ENCODE results near the gene MRPS6.

DNA sequence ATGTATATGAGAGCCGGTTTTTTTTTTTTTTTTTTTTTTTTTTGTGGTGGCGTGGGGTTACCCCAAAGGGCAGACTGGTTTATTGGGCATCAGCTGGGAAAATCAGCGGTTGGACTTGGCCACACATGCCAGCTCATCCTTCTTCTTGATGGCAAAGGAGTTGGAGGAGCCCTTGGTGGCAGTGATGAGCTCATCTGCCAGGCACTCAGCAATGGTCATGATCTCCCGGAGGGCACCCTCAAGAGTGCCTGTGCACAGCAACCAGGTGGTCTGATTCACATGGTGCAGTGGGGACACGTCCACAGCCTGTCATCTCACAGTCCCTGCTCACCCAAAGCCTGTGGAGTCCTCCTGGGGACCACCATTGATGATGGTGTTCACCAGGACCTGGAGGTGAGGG lies 62.0 kb downstream of the MRPS6 start:
- TF ChIP-seq, protein P1, sequence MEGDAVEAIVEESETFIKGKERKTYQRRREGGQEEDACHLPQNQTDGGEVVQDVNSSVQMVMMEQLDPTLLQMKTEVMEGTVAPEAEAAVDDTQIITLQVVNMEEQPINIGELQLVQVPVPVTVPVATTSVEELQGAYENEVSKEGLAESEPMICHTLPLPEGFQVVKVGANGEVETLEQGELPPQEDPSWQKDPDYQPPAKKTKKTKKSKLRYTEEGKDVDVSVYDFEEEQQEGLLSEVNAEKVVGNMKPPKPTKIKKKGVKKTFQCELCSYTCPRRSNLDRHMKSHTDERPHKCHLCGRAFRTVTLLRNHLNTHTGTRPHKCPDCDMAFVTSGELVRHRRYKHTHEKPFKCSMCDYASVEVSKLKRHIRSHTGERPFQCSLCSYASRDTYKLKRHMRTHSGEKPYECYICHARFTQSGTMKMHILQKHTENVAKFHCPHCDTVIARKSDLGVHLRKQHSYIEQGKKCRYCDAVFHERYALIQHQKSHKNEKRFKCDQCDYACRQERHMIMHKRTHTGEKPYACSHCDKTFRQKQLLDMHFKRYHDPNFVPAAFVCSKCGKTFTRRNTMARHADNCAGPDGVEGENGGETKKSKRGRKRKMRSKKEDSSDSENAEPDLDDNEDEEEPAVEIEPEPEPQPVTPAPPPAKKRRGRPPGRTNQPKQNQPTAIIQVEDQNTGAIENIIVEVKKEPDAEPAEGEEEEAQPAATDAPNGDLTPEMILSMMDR (IDR thresholded peaks at IDR 0.05) = no peak
- no peak for TF ChIP-seq POLR2AphosphoS5 (IDR thresholded peaks at IDR 0.05)
- TF ChIP-seq POLR2A (IDR thresholded peaks at IDR 0.05) = no peak
- TF ChIP-seq EP300 (IDR thresholded peaks at IDR 0.05) = no peak
